Stimulated activated naive CD4-positive, alpha-beta T cell (primary cell): ENCODE results near the gene LIG3.
"Not testable (repeated sequence)": the region's sequence is repeated elsewhere in the genome, so short reads cannot be mapped to it uniquely, and the experiment has no call there.

Experiments
- DNase-seq, 6 experiments: peaks; one replicate each; lab custom pipeline; 2025; lab: John Stamatoyannopoulos, UW

Gene LIG3

GRCh38 chr17:35041390-35041789, 61.1 kb downstream of the LIG3 start:
- no peak for DNase-seq

- no peak for DNase-seq
These were observed 63.9 kb downstream of the LIG3 start for GRCh38 chr17:35044181-35044580.

GRCh38 chr17:35045458-35045979, 65.2 kb downstream of the LIG3 start:
- DNase-seq = not testable (repeated sequence)

DNA sequence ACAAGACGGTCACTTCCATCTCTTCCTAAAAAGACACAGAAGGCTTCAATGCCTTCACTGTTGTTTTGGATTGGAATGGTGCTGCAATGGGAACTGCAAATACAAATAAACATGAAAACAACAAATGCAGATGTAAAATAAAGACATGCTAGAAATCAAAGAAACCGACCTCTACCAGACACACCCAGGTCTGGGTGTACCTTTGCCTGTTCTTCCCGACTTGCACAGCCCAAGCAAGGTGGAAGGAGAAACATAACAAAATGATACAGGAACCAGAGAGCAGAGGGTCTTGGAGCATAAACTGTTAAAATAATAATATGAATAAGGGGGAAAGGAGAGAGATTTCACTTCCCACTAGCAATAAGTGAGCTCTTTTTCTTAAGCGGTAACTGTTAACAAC, 65.9 kb downstream of the LIG3 start:
- no peak for DNase-seq

GRCh38 chr17:35046740-35047283, 66.5 kb downstream of the LIG3 start:
- peak; percentile 14 to 69 (median 48) for DNase-seq

GRCh38 chr17:35048685-35049379, 68.5 kb downstream of the LIG3 start:
- peak in 1 of 6 experiments; percentile 11 for DNase-seq

DNA sequence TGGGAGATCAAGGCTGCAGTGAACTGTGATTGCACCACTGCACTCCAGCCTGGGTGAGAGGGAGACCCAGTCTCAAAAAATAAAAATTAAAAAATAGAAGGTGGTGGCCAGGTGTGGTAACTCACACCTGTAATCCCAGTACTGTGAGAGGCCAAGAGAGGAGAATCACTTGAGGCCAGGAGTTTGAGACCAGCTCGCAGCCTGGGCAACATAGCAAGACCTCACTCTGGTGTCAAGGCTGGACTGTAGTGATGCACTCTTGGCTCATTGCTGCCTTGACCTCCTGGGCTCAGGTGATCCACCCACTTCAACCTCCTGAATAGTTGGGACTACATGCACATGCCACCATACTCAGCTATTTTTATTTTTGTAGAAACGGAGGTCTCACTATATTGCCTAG, 69.9 kb downstream of the LIG3 start:
- DNase-seq = no peak

DNA sequence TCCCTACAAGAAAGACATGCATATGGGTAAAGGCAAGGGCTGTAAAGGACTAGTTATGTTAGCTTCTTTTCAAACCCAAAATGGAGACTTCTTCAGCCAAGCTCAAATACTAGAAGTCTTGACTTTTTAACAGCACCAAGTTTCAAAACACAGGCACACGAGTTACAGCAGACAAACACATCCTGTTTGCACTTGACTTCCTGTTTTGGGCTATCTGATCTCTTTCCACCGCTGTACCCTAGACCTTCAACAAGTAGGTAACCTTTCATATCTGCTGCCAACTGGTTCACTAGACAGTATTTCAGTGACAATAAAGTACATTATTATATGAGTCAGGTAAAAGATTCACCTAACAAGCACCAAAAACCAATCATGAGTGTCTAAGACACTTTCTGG, 70.9 kb downstream of the LIG3 start:
- DNase-seq = peak in 5 of 6 experiments; percentile 37 to 86 (median 73)

DNA sequence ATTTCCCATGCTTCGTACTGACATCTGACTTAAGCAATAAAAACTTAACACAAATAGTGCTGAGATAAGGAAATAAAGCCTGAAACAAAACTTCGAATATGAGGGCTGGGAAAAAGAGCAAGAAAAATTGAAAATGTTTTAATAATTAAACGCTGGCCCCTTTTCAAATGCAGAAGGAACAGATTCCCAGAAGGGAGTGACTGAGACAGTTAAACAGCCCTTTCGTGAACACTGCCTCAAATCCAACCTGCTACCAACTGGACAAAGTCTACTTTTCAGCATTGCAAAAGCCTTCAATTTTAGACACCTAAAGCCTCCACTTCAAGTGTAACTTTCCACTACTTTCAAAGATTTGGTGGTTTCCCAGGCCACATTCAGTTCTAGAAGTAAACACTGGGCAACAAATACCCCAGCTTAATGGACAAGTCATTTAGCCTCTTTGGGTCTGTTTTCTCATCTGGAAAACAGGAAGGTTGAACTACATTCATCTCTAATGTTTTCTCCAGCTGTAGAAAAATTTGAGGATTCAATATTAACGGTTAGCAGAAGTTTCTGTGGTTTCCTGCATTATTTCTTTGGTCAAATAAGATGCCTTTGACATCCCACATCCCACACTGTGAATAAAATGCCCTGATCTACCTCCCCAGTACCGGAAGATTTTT, 71.4 kb downstream of the LIG3 start:
- no peak for DNase-seq

- DNase-seq = no peak
These were observed 71.9 kb downstream of the LIG3 start for GRCh38 chr17:35052241-35052610.

DNA sequence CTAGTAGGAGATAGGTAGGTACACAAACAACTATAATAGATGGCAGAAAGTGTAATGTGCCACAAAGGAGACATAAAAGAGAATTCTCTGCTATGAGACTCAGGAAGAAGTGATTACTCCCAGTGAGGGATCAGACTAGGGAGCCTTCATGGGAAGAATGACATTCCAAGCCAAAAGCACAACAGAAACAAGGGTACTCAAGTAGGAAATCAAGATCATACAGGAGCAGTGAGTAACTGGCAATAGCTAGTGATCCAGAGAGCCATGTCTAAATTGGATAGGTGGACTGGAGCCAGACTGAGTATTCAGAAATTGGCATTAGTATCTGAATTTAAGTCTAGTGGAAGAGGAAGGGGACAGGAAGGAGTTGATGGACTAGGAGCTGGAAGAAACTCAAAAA, 72.5 kb downstream of the LIG3 start:
- no peak for DNase-seq

DNA sequence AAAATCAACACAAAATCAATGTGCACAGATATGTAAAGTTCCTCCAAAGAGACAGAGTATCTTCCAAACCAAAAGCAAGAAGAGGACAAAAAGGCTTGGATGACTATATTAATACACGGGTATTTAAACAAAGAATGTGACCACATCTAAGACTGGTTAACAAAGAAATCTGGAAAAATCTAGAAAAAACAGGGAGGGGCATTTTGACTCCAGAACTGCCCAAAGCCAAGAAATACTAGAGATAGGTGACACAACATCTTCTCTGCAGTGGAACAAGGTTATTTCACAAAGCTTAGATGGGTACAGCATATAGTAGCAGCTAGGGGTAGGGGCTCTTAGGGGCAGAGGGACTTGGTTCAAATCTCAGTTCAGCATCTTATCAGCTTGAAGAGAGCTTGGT, 72.9 kb downstream of the LIG3 start:
- no peak for DNase-seq

DNA sequence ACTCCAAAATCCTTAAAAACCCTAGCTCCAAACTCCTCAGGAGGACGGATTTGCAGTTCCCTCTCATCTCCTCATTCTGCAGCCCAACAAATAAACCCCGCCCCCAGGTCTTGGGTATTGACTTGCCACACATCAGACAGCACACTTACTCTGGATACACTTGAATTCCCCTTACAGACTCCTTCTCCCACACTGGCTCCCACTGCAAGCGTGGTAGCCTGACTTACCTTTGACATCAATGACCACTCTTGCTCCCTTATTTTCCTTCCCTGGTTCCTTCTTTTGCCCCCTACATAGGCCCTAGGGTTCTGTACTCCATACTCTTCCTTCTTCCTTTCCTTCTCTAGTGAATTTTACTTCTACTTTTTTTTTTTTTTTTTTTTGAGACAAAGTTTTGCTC, 75.7 kb downstream of the LIG3 start:
- DNase-seq = no peak

DNA sequence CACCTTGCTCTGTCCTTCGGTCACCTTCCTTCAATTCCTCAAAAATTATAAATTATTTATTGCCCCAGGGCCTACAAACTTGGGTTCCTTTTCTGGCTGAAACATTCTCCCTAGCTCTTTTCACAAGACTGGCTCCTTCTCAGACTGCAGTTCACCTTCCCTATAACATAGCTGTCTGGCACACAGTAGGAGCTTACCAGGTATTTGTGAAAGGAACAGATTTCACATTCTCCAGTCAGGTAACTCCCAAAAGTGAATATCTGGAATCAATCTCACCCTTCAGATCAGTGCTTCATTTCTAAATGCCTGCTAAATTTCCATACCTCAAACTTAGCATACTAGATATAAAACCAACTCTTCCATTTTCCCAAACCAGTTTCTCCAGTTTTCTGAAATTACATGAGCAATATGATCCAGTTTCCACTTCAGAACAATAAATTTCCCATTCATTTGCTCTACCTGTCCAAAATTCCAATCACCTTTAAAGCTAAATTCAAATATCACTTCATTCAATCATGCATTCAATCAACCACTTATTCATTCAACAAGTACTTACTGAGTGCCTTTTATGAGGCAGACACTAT, 77.1 kb downstream of the LIG3 start:
- DNase-seq = no peak
